ENCODE data around the gene LCE1A.

GRCh38 chr1:152859696-152860095, 32.4 kb downstream of the LCE1A start, which contains the start of gene LCE7A:
- TF ChIP-seq ELF4 (IDR thresholded peaks at IDR 0.05) (no peak), FOXM1 (IDR thresholded peaks at IDR 0.05; ENCODE audit: borderline replicate concordance) (no peak), PKNOX1 (IDR thresholded peaks at IDR 0.05) (no peak), BHLHE40 (IDR thresholded peaks at IDR 0.05; ENCODE audit: borderline replicate concordance) (no peak), FOXK2 (IDR thresholded peaks at IDR 0.05) (no peak), ZNF384 (IDR thresholded peaks at IDR 0.05) (no peak), HDGF (IDR thresholded peaks at IDR 0.05; ENCODE audit: borderline replicate concordance) (no peak), SP1 (IDR thresholded peaks at IDR 0.05) (no peak), SUZ12 (IDR thresholded peaks at IDR 0.05) (no peak), LEF1 (IDR thresholded peaks at IDR 0.05; ENCODE audit: borderline replicate concordance) (no peak)

Data from HEK293T (cell line).